Nephron (organoid): Measurements from ENCODE around the gene IL1RAPL1.

ENCODE experiments used
- H3K27ac Mint-ChIP-seq, 3 experiments: 2 replicates each; pipeline ENCODE4 v1.8.0; 2020; ENCODE audit warnings: mixed read lengths in 3 of 3, mild to moderate bottlenecking in 2 of 3, moderate library complexity in 1 of 3
- H3K27me3 Mint-ChIP-seq: 2 replicates; pipeline ENCODE4 v1.8.0; 2021; ENCODE audit warnings: low read depth, mild to moderate bottlenecking, moderate library complexity, mixed read lengths
- H3K36me3 Mint-ChIP-seq: 2 replicates; pipeline ENCODE4 v1.8.0; 2020; ENCODE audit warnings: low read depth, mixed read lengths
- H3K4me1 Mint-ChIP-seq: 2 replicates; pipeline ENCODE4 v1.8.0; 2020; ENCODE audit warnings: mixed read lengths
- H3K4me3 Mint-ChIP-seq, 3 experiments: 2 replicates each; pipeline ENCODE4 v1.8.0; 2020; ENCODE audit warnings: mild to moderate bottlenecking in 3 of 3, mixed read lengths in 3 of 3, moderate library complexity in 2 of 3
- H3K9me3 Mint-ChIP-seq: 2 replicates; pipeline ENCODE4 v1.8.0; 2020; ENCODE audit warnings: mixed read lengths
- CTCF ChIP-seq, 3 experiments: fragments of 200-600 bp; sonication (generic); IDR thresholded peaks; one replicate each; pipeline ENCODE4 v1.5.0; 2021; ENCODE audit warnings: antibody characterized with exemption in 3 of 3; ENCODE audit not compliant: unreplicated experiment in 3 of 3

The IL1RAPL1 gene

GRCh38 chrX:28969126-28969525 is 381.9 kb downstream of the IL1RAPL1 start:
- TF ChIP-seq CTCF (IDR thresholded peaks at IDR 0.05; ENCODE audit: unreplicated experiment in 3 of 3): no peak
- Mint-ChIP-seq H3K9me3 (peaks cover 4% of the 10 kb centered on the region), H3K27me3 (no peaks in the 10 kb centered on the region), H3K27ac (no peak overlapping the region), H3K4me3 (no peak overlapping the region), H3K36me3 (peaks cover 5% of the 10 kb centered on the region), H3K4me1 (no peaks in the 10 kb centered on the region)

- TF ChIP-seq CTCF (IDR thresholded peaks at IDR 0.05; ENCODE audit: unreplicated experiment in 3 of 3): no peak
- no peaks in the 10 kb centered on the region for H3K9me3 Mint-ChIP-seq
- no peaks in the 10 kb centered on the region for H3K27me3 Mint-ChIP-seq
- H3K27ac Mint-ChIP-seq: no peak overlapping the region
- no peak overlapping the region for H3K4me3 Mint-ChIP-seq
- H3K4me1 Mint-ChIP-seq: no peaks in the 10 kb centered on the region
- H3K36me3 Mint-ChIP-seq: no peaks in the 10 kb centered on the region
Measured at GRCh38 chrX:28979877-28980276, 392.6 kb downstream of the IL1RAPL1 start.

- Mint-ChIP-seq H3K27ac (no peak overlapping the region), H3K36me3 (no peaks in the 10 kb centered on the region), H3K4me3 (no peak overlapping the region), H3K27me3 (no peaks in the 10 kb centered on the region), H3K9me3 (no peaks in the 10 kb centered on the region), H3K4me1 (no peaks in the 10 kb centered on the region)
- TF ChIP-seq CTCF (IDR thresholded peaks at IDR 0.05; ENCODE audit: unreplicated experiment in 3 of 3): no peak
Measured at GRCh38 chrX:28981952-28982351, 394.7 kb downstream of the IL1RAPL1 start.

- no peak overlapping the region for H3K27ac Mint-ChIP-seq
- H3K27me3 Mint-ChIP-seq: no peaks in the 10 kb centered on the region
- no peaks in the 10 kb centered on the region for H3K4me1 Mint-ChIP-seq
- TF ChIP-seq CTCF (IDR thresholded peaks at IDR 0.05; ENCODE audit: unreplicated experiment in 3 of 3): no peak
- H3K4me3 Mint-ChIP-seq: no peak overlapping the region
- H3K36me3 Mint-ChIP-seq: no peaks in the 10 kb centered on the region
- no peaks in the 10 kb centered on the region for H3K9me3 Mint-ChIP-seq
Measured at GRCh38 chrX:28988246-28988645, 401.0 kb downstream of the IL1RAPL1 start.

GRCh38 chrX:28997706-28998463 is 410.6 kb downstream of the IL1RAPL1 start:
- no peak for TF ChIP-seq CTCF (IDR thresholded peaks at IDR 0.05; ENCODE audit: unreplicated experiment in 3 of 3)
- H3K36me3 Mint-ChIP-seq: no peaks in the 10 kb centered on the region
- no peak overlapping the region for H3K4me3 Mint-ChIP-seq
- peak overlapping the region; percentile 70 to 85 (median 72) for H3K27ac Mint-ChIP-seq
- H3K9me3 Mint-ChIP-seq: no peaks in the 10 kb centered on the region
- no peaks in the 10 kb centered on the region for H3K27me3 Mint-ChIP-seq
- peaks cover 28% of the 10 kb centered on the region for H3K4me1 Mint-ChIP-seq

GRCh38 chrX:28998609-28999135 is 411.4 kb downstream of the IL1RAPL1 start:
- peaks cover 28% of the 10 kb centered on the region for H3K4me1 Mint-ChIP-seq
- TF ChIP-seq CTCF (IDR thresholded peaks at IDR 0.05; ENCODE audit: unreplicated experiment in 3 of 3): no peak
- H3K36me3 Mint-ChIP-seq: no peaks in the 10 kb centered on the region
- no peak overlapping the region for H3K4me3 Mint-ChIP-seq
- no peaks in the 10 kb centered on the region for H3K27me3 Mint-ChIP-seq
- no peaks in the 10 kb centered on the region for H3K9me3 Mint-ChIP-seq
- H3K27ac Mint-ChIP-seq: peak overlapping the region; percentile 70 to 85 (median 72)
